IPS-NIHi7 (cell line): ENCODE results near the gene HOXC11.

ENCODE experiments used
- DNase-seq: peaks from one replicate; pipeline ENCODE4 v3.0.0; 2012; ENCODE audit warnings: mixed read lengths; ENCODE audit errors: extremely low spot score

Gene HOXC11

GRCh38 chr12:53972722-53973235 is at the start of gene HOXC11:
HOXC11 (plus strand) TSS chr12:53973126; CDS start chr12:53973242, 116 bp downstream.
- no peak for DNase-seq

GRCh38 chr12:53924521-53925405 is 48.2 kb upstream of the HOXC11 start:
- no peak for DNase-seq

- DNase-seq: no peak
Measured at GRCh38 chr12:53927220-53928029, 45.5 kb upstream of the HOXC11 start.

GRCh38 chr12:53928054-53928835 is 44.7 kb upstream of the HOXC11 start:
- DNase-seq: no peak

GRCh38 chr12:53929527-53929926 is 43.4 kb upstream of the HOXC11 start:
- no peak for DNase-seq

GRCh38 chr12:53930591-53931255 is 42.2 kb upstream of the HOXC11 start:
- no peak for DNase-seq

- no peak for DNase-seq
Measured at GRCh38 chr12:53931844-53932581, 40.9 kb upstream of the HOXC11 start.

- DNase-seq: no peak
Measured at GRCh38 chr12:53932915-53933314, 40.0 kb upstream of the HOXC11 start.

- no peak for DNase-seq
Measured at GRCh38 chr12:53935383-53936341, 37.3 kb upstream of the HOXC11 start.

- no peak for DNase-seq
Measured at GRCh38 chr12:53937099-53937498, 35.8 kb upstream of the HOXC11 start.

- DNase-seq: no peak
Measured at GRCh38 chr12:53937596-53938325, 35.2 kb upstream of the HOXC11 start.

GRCh38 chr12:53938326-53939140 is 34.4 kb upstream of the HOXC11 start, which contains the start of gene HOXC13:
HOXC13 (plus strand) TSS chr12:53938831; CDS start chr12:53938907, 76 bp downstream.
- peak; percentile 89 for DNase-seq

GRCh38 chr12:53939141-53940108 is 33.5 kb upstream of the HOXC11 start:
- DNase-seq: no peak

GRCh38 chr12:53940443-53941014 is 32.4 kb upstream of the HOXC11 start:
- DNase-seq: no peak

GRCh38 chr12:53941187-53941586 is 31.7 kb upstream of the HOXC11 start:
- DNase-seq: no peak

GRCh38 chr12:53941750-53942149 is 31.2 kb upstream of the HOXC11 start:
- DNase-seq: no peak
